H1 (cell line): ENCODE data around the gene PACS1. TPM values are rescaled to one million over a fixed set of nuclear protein-coding genes. Genes with fewer than 3 reads are reported as not detected.

Experiments
- CTCF ChIA-PET: fragments of 300-600 bp; sonication (Branson Sonifier 250); formaldehyde crosslinking; loops from one replicate; lab custom pipeline; 2021; ENCODE audit not compliant: partially characterized antibody; lab: Charles Lee
- POLR2A ChIA-PET: fragments of 300-600 bp; sonication (Branson Sonifier 250); formaldehyde crosslinking; loops from one replicate; lab custom pipeline; 2021; ENCODE audit warnings: inconsistent platforms; ENCODE audit not compliant: partially characterized antibody; lab: Charles Lee
- DNase-seq, 2 experiments: peaks; one replicate each; pipeline versions ENCODE4 v3.0.0 to v3.0.0-alpha.2; 2010 to 2022; ENCODE audit warnings: low spot score in 2 of 2, low read depth in 1 of 2, mixed read lengths in 1 of 2
- FAIRE-seq: peaks from 2 replicates; lab custom pipeline; 2011; peaks lifted over from hg19 to GRCh38; lab: Jason Lieb, UNC
- H2AFZ ChIP-seq: 2 replicates; pipeline ENCODE4 v1.8.1; 2012; ENCODE audit warnings: low read length, inconsistent platforms
- H2AK5ac ChIP-seq: 2 replicates; pipeline ENCODE4 v1.6.1; 2013; ENCODE audit warnings: low read depth, low read length
- H2BK120ac ChIP-seq: replicated peaks from 2 replicates; pipeline ENCODE3; 2013; ENCODE audit warnings: low read depth, low read length, inconsistent platforms
- H2BK12ac ChIP-seq: 2 replicates; pipeline ENCODE4 v1.6.1; 2013; ENCODE audit warnings: low read depth, low read length
- H2BK15ac ChIP-seq: 2 replicates; pipeline ENCODE4 v1.6.1; 2013; ENCODE audit warnings: low read length
- H2BK20ac ChIP-seq: 2 replicates; pipeline ENCODE4 v1.6.1; 2013; ENCODE audit warnings: low read length
- H2BK5ac ChIP-seq: 2 replicates; pipeline ENCODE4 v1.6.1; 2013; ENCODE audit warnings: low read depth, low read length
- H3K14ac ChIP-seq: 2 replicates; pipeline ENCODE4 v1.6.1; 2013; ENCODE audit warnings: inconsistent platforms; ENCODE audit not compliant: insufficient read length
- H3K18ac ChIP-seq: 2 replicates; pipeline ENCODE4 v1.6.1; 2013; ENCODE audit warnings: low read length; ENCODE audit errors: extremely low read depth
- H3K23ac ChIP-seq: 2 replicates; pipeline ENCODE4 v1.6.1; 2013; ENCODE audit warnings: inconsistent platforms; ENCODE audit not compliant: insufficient read length
- H3K23me2 ChIP-seq: 2 replicates; pipeline ENCODE4 v1.6.1; 2013; ENCODE audit warnings: low read depth, low read length
- H3K27ac ChIP-seq: 2 replicates; pipeline ENCODE4 v1.6.1; 2011; ENCODE audit warnings: low read depth, low read length, inconsistent platforms
- H3K27me3 ChIP-seq, 4 experiments: replicated peaks in 1 of 4; 1 replicate in 1 of 4; 2 replicates in 3 of 4; pipeline versions ENCODE4 v1.6.1 to v1.8.1; 2011 to 2013; ENCODE audit warnings: low read length in 3 of 4, mild to moderate bottlenecking in 3 of 4, inconsistent platforms in 2 of 4, mixed read lengths in 2 of 4, moderate library complexity in 1 of 4; ENCODE audit not compliant: control insufficient read depth in 3 of 4, insufficient read depth in 3 of 4; ENCODE audit errors: extremely low read depth in 1 of 4
- H3K36me3 ChIP-seq, 4 experiments: 2 replicates each; pipeline versions ENCODE4 v1.6.1 to v1.8.1; 2011 to 2013; ENCODE audit warnings: mild to moderate bottlenecking in 4 of 4, low read length in 3 of 4, moderate library complexity in 2 of 4, control low read depth in 1 of 4, inconsistent platforms in 1 of 4; ENCODE audit not compliant: insufficient read depth in 4 of 4, control insufficient read depth in 2 of 4
- H3K4ac ChIP-seq: replicated peaks from 2 replicates; pipeline ENCODE3; 2013; ENCODE audit warnings: low read length, low read depth, mixed read lengths, inconsistent platforms; ENCODE audit not compliant: insufficient read length
- H3K4me1 ChIP-seq, 4 experiments: replicated peaks in 1 of 4; 1 replicate in 1 of 4; 2 replicates in 3 of 4; pipeline versions ENCODE4 v1.6.1 to v1.8.1; 2011 to 2013; ENCODE audit warnings: low read length in 3 of 4, inconsistent platforms in 2 of 4, mixed read lengths in 1 of 4; ENCODE audit not compliant: insufficient read depth in 4 of 4, control insufficient read depth in 3 of 4
- H3K4me2 ChIP-seq, 2 experiments: 2 replicates each; pipeline versions ENCODE4 v1.6.1 to v1.8.1; 2011 to 2013; ENCODE audit warnings: low read depth in 2 of 2, low read length in 2 of 2, control low read depth in 1 of 2, inconsistent platforms in 1 of 2, mild to moderate bottlenecking in 1 of 2; ENCODE audit not compliant: insufficient read depth in 1 of 2
- H3K4me3 ChIP-seq, 4 experiments: fragments of 200-600, 300-600 bp in 1 of 4; sonication (generic), shearing (Covaris generic), sonication (Bioruptor Twin) in 1 of 4; 2 replicates each; pipeline versions ENCODE4 v1.5.1 to v1.8.1; 2011 to 2016; ENCODE audit warnings: low read length in 4 of 4, low read depth in 3 of 4, control low read depth in 2 of 4, inconsistent platforms in 2 of 4, mild to moderate bottlenecking in 2 of 4, mixed read lengths in 1 of 4, moderate library complexity in 1 of 4; ENCODE audit not compliant: insufficient read depth in 2 of 4; ENCODE audit errors: extremely low read depth in 1 of 4
- H3K56ac ChIP-seq: replicated peaks from 2 replicates; pipeline ENCODE3; 2013; ENCODE audit warnings: low read depth, mild to moderate bottlenecking, mixed read lengths, low read length, inconsistent platforms; ENCODE audit not compliant: insufficient read length
- H3K79me1 ChIP-seq: 2 replicates; pipeline ENCODE4 v1.6.1; 2013; ENCODE audit warnings: low read depth, low read length, control low read depth
- H3K79me2 ChIP-seq, 2 experiments: 2 replicates each; pipeline versions ENCODE4 v1.6.1 to v1.8.1; 2012 to 2013; ENCODE audit warnings: low read length in 2 of 2, mild to moderate bottlenecking in 2 of 2, inconsistent platforms in 1 of 2; ENCODE audit not compliant: insufficient read depth in 2 of 2, control insufficient read depth in 1 of 2
- H3K9ac ChIP-seq, 4 experiments: replicated peaks in 1 of 4; 1 replicate in 1 of 4; 2 replicates in 3 of 4; pipeline versions ENCODE4 v1.6.1 to v1.8.1; 2011 to 2013; ENCODE audit warnings: low read depth in 3 of 4, low read length in 3 of 4, control low read depth in 2 of 4, mild to moderate bottlenecking in 2 of 4, moderate library complexity in 2 of 4, inconsistent platforms in 1 of 4; ENCODE audit errors: extremely low read depth in 1 of 4
- H3K9me3 ChIP-seq, 2 experiments: 2 replicates each; pipeline versions ENCODE4 v1.6.1 to v1.8.1; 2012 to 2013; ENCODE audit warnings: mild to moderate bottlenecking in 2 of 2, moderate library complexity in 2 of 2, control low read depth in 1 of 2, inconsistent platforms in 1 of 2, low read depth in 1 of 2, low read length in 1 of 2, mixed read lengths in 1 of 2; ENCODE audit not compliant: insufficient read depth in 2 of 2
- H4K20me1 ChIP-seq, 2 experiments: replicated peaks in 1 of 2; 2 replicates each; pipeline versions ENCODE3 to v1.8.1; 2011 to 2013; ENCODE audit warnings: inconsistent platforms in 2 of 2, low read length in 2 of 2, mild to moderate bottlenecking in 1 of 2; ENCODE audit not compliant: insufficient read depth in 2 of 2, control insufficient read depth in 1 of 2
- H4K5ac ChIP-seq: 2 replicates; pipeline ENCODE4 v1.6.1; 2013; ENCODE audit warnings: low read length, low read depth, mixed read lengths, inconsistent platforms; ENCODE audit not compliant: insufficient read length
- H4K8ac ChIP-seq: 2 replicates; pipeline ENCODE4 v1.8.0; 2013; ENCODE audit warnings: mild to moderate bottlenecking, moderate library complexity, low read length, inconsistent platforms; ENCODE audit not compliant: insufficient read depth; ENCODE audit errors: extremely low read depth
- H4K91ac ChIP-seq: replicated peaks from 2 replicates; pipeline ENCODE3; 2013; ENCODE audit warnings: low read length, mixed read lengths, inconsistent platforms; ENCODE audit not compliant: insufficient read length
- WGBS, 2 experiments: shearing (Covaris generic) in 1 of 2; methylation state at CpG; one replicate each; pipeline versions ENCODE4 v1.1.6 to v1.1.7; 2013 to 2015; ENCODE audit warnings: low lambda C conversion rate in 2 of 2, mixed read lengths in 2 of 2, inconsistent platforms in 1 of 2, low coverage in 1 of 2, missing lambda C conversion rate in 1 of 2; ENCODE audit not compliant: insufficient replicate concordance in 2 of 2, insufficient coverage in 1 of 2, insufficient read length in 1 of 2; ENCODE audit errors: extremely low coverage in 1 of 2, missing lambda C conversion rate in 1 of 2; 5-methylcytosine and 5-hydroxymethylcytosine counted together
- polyA plus RNA-seq, 7 experiments: library from polyadenylated mRNA; depleted of rRNA in 3 of 7; stranded (reverse) in 5 of 7; unstranded in 2 of 7; fragments of >200 nt in 5 of 7; fragments of 200-250 nt in 2 of 7; gene quantifications; 1 replicate in 5 of 7; 2 replicates in 1 of 7; 4 replicates in 1 of 7; pipeline versions ENCODE4 v1.2.1 to v1.2.3, GENCODE V29; 2011 to 2013; ENCODE audit warnings: missing spikeins in 2 of 7, mixed read lengths in 2 of 7
- total RNA-seq: library from RNA; stranded (reverse); fragmentation: NEBNext Ultra II Directional; extraction: Animal tissue kit (Norgen Biotek cat#: 25700); gene quantifications from 2 replicates; pipeline ENCODE4 v1.2.1, GENCODE V29; 2021

Gene PACS1
- total and polyA plus RNA-seq, 2 of the 8 experiments (the other 6 are each of a cell fraction or from before 2014, with no cell fraction given): 11.5 to 36.0 TPM

GRCh38 chr11:66186470-66186869, 116.4 kb downstream of the PACS1 start:
- Histone ChIP-seq H3K36me3 (no peaks in the 10 kb centered on the region), H3K9me3 (no peaks in the 10 kb centered on the region), H4K5ac (no peak overlapping the region), H2BK12ac (no peak overlapping the region), H3K56ac (no peak overlapping the region), H3K14ac (no peak overlapping the region), H2BK5ac (no peak overlapping the region), H4K8ac (no peak overlapping the region), H2BK15ac (no peak overlapping the region), H2AK5ac (no peak overlapping the region), H3K4me1 (no peaks in the 10 kb centered on the region), H3K4me2 (no peak overlapping the region), H3K9ac (no peak overlapping the region), H3K4ac (no peak overlapping the region), H3K27me3 (no peaks in the 10 kb centered on the region), H3K4me3 (no peak overlapping the region), H3K18ac (no peak overlapping the region), H3K23me2 (no peaks in the 10 kb centered on the region), H3K27ac (no peak overlapping the region), H4K91ac (no peak overlapping the region), H2AFZ (no peak overlapping the region), H3K79me1 (peaks cover 2% of the 10 kb centered on the region; the same call in 1 of the 2 replicates), H2BK120ac (no peak overlapping the region), H3K23ac (no peak overlapping the region), H3K79me2 (no peaks in the 10 kb centered on the region), H4K20me1 (peaks cover 0 to 3% of the 10 kb centered on the region in 2 experiments), H2BK20ac (no peak overlapping the region)
- FAIRE-seq (no peak), DNase-seq (no peak)
- POLR2A ChIA-PET: interaction anchor here (0.6 kb wide), 1 partner anchor 44 kb away, joined by 5 read pairs; no protein-coding TSS in a partner anchor
- CTCF ChIA-PET: interaction anchor here (1.4 kb wide), 1 partner anchor 36 kb away, joined by 3 read pairs; no protein-coding TSS in a partner anchor
- WGBS, 2 experiments: 93% methylated on average over 6 of the region's 6 CpGs; no CpG with 5 or more reads in 1 of the 2 experiments
